HG02623 (cell line): ENCODE data around the gene EML3.

Source experiments
- ATAC-seq: cut with Tn5 transposase; IDR thresholded peaks from one replicate; pipeline ENCODE4 v1.9.1; 2021; ENCODE audit warnings: moderate library complexity; ENCODE audit not compliant: unreplicated experiment

EML3 gene

GRCh38 chr11:62553839-62554361, 58.7 kb downstream of the EML3 start:
- ATAC-seq, result no peak

GRCh38 chr11:62553080-62553838, 59.3 kb downstream of the EML3 start:
- ATAC-seq, result no peak

- no peak for ATAC-seq
These were observed 60.0 kb downstream of the EML3 start for GRCh38 chr11:62552485-62553079.
